Neural progenitor cell (in vitro differentiated cells): Measurements from ENCODE around the gene MAML3. TPM values are rescaled to one million over a fixed set of nuclear protein-coding genes. Genes with fewer than 3 reads are reported as not detected.

Experiments
- DNase-seq: peaks from one replicate; pipeline ENCODE4 v3.0.0-alpha.2; 2016; ENCODE audit warnings: low spot score
- H2AFZ ChIP-seq: fragments of 200-600 bp; sonication (generic); replicated peaks from 2 replicates; pipeline ENCODE4 v1.6.1; 2016; ENCODE audit warnings: antibody characterized with exemption
- H3F3A ChIP-seq: fragments of 200-600 bp; sonication (generic); 2 replicates; pipeline ENCODE4 v1.6.1; 2016; ENCODE audit warnings: antibody characterized with exemption, low read depth
- H3K27ac ChIP-seq: fragments of 200-600 bp; sonication (generic); 2 replicates; pipeline ENCODE4 v1.5.1; 2016; ENCODE audit warnings: mild to moderate bottlenecking
- H3K27me3 ChIP-seq: fragments of 200-600 bp; sonication (generic); 2 replicates; pipeline ENCODE4 v1.6.1; 2016; ENCODE audit warnings: mild to moderate bottlenecking, moderate library complexity
- H3K36me3 ChIP-seq: fragments of 200-600 bp; sonication (generic); 2 replicates; pipeline ENCODE4 v1.5.1; 2016
- H3K4me1 ChIP-seq: fragments of 200-600 bp; sonication (generic); 2 replicates; pipeline ENCODE4 v1.6.1; 2016; ENCODE audit warnings: mixed run types
- H3K4me2 ChIP-seq: fragments of 200-600 bp; sonication (generic); 2 replicates; pipeline ENCODE4 v1.6.1; 2016
- H3K4me3 ChIP-seq: fragments of 200-600 bp; sonication (generic); 2 replicates; pipeline ENCODE4 v1.5.1; 2016
- H3K79me2 ChIP-seq: fragments of 200-600 bp; sonication (generic); 2 replicates; pipeline ENCODE4 v1.6.1; 2016; ENCODE audit warnings: low read depth
- H3K9ac ChIP-seq: fragments of 200-600 bp; sonication (generic); 2 replicates; pipeline ENCODE4 v1.6.1; 2016
- H3K9me3 ChIP-seq: fragments of 200-600 bp; sonication (generic); 2 replicates; pipeline ENCODE4 v1.5.1; 2016; ENCODE audit warnings: low read depth
- H4K20me1 ChIP-seq: fragments of 200-600 bp; sonication (generic); 2 replicates; pipeline ENCODE4 v1.6.1; 2016; ENCODE audit warnings: low read depth
- H3K27ac Mint-ChIP-seq: 3 replicates; pipeline ENCODE4 v1.8.0; 2021; ENCODE audit warnings: mixed read lengths
- H3K27me3 Mint-ChIP-seq: 2 replicates; pipeline ENCODE4 v1.8.0; 2022; ENCODE audit warnings: low read depth, mild to moderate bottlenecking, inconsistent platforms, moderate library complexity, mixed read lengths; ENCODE audit not compliant: insufficient read depth
- H3K36me3 Mint-ChIP-seq: 3 replicates; pipeline ENCODE4 v1.8.0; 2021; ENCODE audit warnings: mixed read lengths
- H3K4me1 Mint-ChIP-seq: 3 replicates; pipeline ENCODE4 v1.8.0; 2021; ENCODE audit warnings: mixed read lengths
- H3K4me3 Mint-ChIP-seq: 3 replicates; pipeline ENCODE4 v1.8.0; 2021; ENCODE audit warnings: mild to moderate bottlenecking, moderate library complexity, mixed read lengths
- H3K9me3 Mint-ChIP-seq: 3 replicates; pipeline ENCODE4 v1.8.0; 2020; ENCODE audit warnings: mixed read lengths
- CTCF ChIP-seq: fragments of 200-600 bp; sonication (generic); IDR thresholded peaks from 2 replicates; pipeline ENCODE4 v1.5.1; 2017; ENCODE audit warnings: antibody characterized with exemption, mild to moderate bottlenecking
- EZH2 ChIP-seq: fragments of 200-600 bp; sonication (generic); IDR thresholded peaks from 2 replicates; pipeline ENCODE4 v1.6.1; 2017; ENCODE audit warnings: antibody characterized with exemption, mild to moderate bottlenecking, moderate library complexity
- EZH2phosphoT487 ChIP-seq: fragments of 200-600 bp; sonication (generic); IDR thresholded peaks from 2 replicates; pipeline ENCODE4 v1.6.1; 2017; ENCODE audit warnings: antibody characterized with exemption
- total RNA-seq: library from RNA; depleted of rRNA; stranded (reverse); fragments of >200 nt; gene quantifications from 2 replicates; pipeline ENCODE4 v1.2.3, GENCODE V29; 2015; ENCODE audit warnings: low replicate concordance

MAML3 gene
- total RNA-seq, 1 donor from 2014 or later: 14.4 TPM

DNA sequence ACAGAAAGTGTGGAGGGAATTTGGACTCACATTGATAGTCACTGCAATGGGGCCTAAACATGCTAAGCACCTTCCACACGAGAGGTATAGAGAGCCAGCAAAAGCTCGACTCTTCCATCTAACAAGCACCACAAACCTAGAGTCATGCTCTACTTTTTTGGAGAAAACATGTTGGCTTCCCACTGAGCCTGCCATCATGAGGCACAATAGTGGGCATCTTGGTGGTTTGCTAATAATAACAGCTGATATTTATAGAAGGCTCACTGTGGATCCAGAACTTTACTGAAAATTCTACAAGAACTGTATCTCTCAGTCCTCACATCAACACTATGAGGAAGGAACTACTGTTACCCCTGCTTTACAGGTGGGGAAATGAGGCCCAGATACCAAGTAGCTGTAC, 26.6 kb downstream of the MAML3 start:
- Histone ChIP-seq H3K36me3 (no peaks in the 10 kb centered on the region), H3K4me2 (no peak overlapping the region), H4K20me1 (peaks cover 9% of the 10 kb centered on the region), H3K9me3 (no peaks in the 10 kb centered on the region), H3K4me1 (peaks cover 3% of the 10 kb centered on the region), H2AFZ (no peak overlapping the region), H3K4me3 (no peak overlapping the region), H3K27me3 (no peaks in the 10 kb centered on the region), H3K9ac (no peak overlapping the region), H3F3A (no peaks in the 10 kb centered on the region), H3K79me2 (no peaks in the 10 kb centered on the region), H3K27ac (no peak overlapping the region)
- no peak for DNase-seq
- Mint-ChIP-seq H3K36me3 (peaks cover 2% of the 10 kb centered on the region), H3K4me1 (no peaks in the 10 kb centered on the region), H3K27me3 (peaks cover 4% of the 10 kb centered on the region), H3K27ac (no peak overlapping the region), H3K4me3 (no peak overlapping the region), H3K9me3 (peaks cover 5% of the 10 kb centered on the region)
- TF ChIP-seq EZH2phosphoT487 (no peak), EZH2 (no peak), CTCF (no peak)

GRCh38 chr4:140126261-140126660, 27.7 kb downstream of the MAML3 start:
- Mint-ChIP-seq H3K36me3 (peaks cover 5% of the 10 kb centered on the region), H3K4me3 (no peak overlapping the region), H3K27ac (no peak overlapping the region), H3K9me3 (peaks cover 8% of the 10 kb centered on the region), H3K4me1 (no peaks in the 10 kb centered on the region), H3K27me3 (no peaks in the 10 kb centered on the region)
- peaks cover 3% of the 10 kb centered on the region for H3K4me1 ChIP-seq
- no peaks in the 10 kb centered on the region for H3K79me2 ChIP-seq
- no peak for DNase-seq
- no peak for TF ChIP-seq EZH2
- no peak overlapping the region for H2AFZ ChIP-seq
- peaks cover 9% of the 10 kb centered on the region for H4K20me1 ChIP-seq
- no peak overlapping the region for H3K9ac ChIP-seq
- H3K27ac ChIP-seq: no peak overlapping the region
- H3K4me2 ChIP-seq: no peak overlapping the region
- H3F3A ChIP-seq: no peaks in the 10 kb centered on the region
- no peaks in the 10 kb centered on the region for H3K9me3 ChIP-seq
- no peaks in the 10 kb centered on the region for H3K36me3 ChIP-seq
- H3K4me3 ChIP-seq: no peak overlapping the region
- H3K27me3 ChIP-seq: no peaks in the 10 kb centered on the region

DNA sequence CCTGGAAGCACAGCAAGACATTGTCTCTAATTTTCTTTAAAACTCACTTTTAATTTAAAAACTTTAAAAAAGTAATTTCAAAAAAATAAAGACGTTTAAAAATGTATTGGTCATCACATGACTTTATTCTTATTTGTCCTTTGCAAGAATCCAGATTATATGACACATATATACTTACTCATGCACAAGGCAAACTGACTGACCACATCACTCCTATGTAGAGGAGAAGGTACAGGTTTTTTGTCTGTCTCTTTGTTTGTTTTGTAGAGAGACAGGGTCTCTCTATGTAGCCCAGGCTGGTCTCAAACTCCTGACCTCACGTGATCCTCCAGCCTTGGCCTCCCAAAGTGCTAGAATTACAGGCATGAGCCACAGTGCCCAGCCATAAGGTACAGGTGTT, 28.6 kb downstream of the MAML3 start:
- H3K27ac ChIP-seq: no peak overlapping the region
- H3K4me3 Mint-ChIP-seq: no peak overlapping the region
- peaks cover 3% of the 10 kb centered on the region for H3K4me1 ChIP-seq
- H3K9me3 Mint-ChIP-seq: peaks cover 8% of the 10 kb centered on the region
- H3K79me2 ChIP-seq: no peaks in the 10 kb centered on the region
- no peak overlapping the region for H3K9ac ChIP-seq
- peaks cover 9% of the 10 kb centered on the region for H4K20me1 ChIP-seq
- H3K4me1 Mint-ChIP-seq: no peaks in the 10 kb centered on the region
- H3K27me3 ChIP-seq: no peaks in the 10 kb centered on the region
- TF ChIP-seq CTCF (no peak), EZH2phosphoT487 (no peak), EZH2 (no peak)
- H3K36me3 ChIP-seq: no peaks in the 10 kb centered on the region
- H3F3A ChIP-seq: no peaks in the 10 kb centered on the region
- no peak overlapping the region for H3K4me3 ChIP-seq
- H3K27me3 Mint-ChIP-seq: no peaks in the 10 kb centered on the region
- DNase-seq: no peak
- no peak overlapping the region for H2AFZ ChIP-seq
- no peak overlapping the region for H3K4me2 ChIP-seq
- no peaks in the 10 kb centered on the region for H3K9me3 ChIP-seq
- H3K27ac Mint-ChIP-seq: no peak overlapping the region
- H3K36me3 Mint-ChIP-seq: peaks cover 6% of the 10 kb centered on the region

DNA sequence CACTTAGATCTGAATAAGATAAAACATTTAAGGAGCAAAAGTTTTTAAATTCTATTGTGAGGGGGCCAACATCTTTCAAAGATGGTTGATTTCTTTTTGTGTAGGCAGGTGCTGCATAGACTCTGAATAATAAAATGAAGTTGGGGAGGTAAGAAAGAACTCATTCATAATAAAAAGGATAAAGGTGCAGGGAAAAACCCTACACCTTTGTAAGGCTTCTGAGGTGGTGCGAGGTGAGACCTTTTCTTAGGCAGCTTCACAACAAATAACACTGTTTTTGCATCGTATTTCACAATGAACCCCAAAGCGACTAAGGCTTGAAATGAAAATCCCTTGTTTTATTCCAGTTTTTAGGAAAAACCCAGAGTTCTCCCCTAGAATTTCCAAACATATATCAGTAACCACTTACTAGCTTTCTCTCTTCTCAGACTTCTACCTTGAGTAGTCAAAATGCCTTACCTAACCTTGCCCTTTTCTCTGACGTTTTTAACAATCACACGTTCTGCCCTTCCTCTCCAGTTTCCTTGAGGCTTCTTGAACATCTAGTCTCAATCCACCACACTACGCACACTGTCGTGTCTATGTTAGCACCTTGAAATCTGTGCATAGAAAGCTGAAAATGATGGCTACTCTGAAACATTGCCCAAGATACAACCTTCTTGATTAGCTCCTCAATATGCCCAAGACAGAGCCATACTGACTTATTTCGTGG, 30.2 kb downstream of the MAML3 start:
- Histone ChIP-seq H3K4me1 (peaks cover 3% of the 10 kb centered on the region), H3K79me2 (no peaks in the 10 kb centered on the region), H3K9ac (no peak overlapping the region), H3F3A (no peaks in the 10 kb centered on the region), H3K4me3 (no peak overlapping the region), H3K36me3 (no peaks in the 10 kb centered on the region), H4K20me1 (peaks cover 9% of the 10 kb centered on the region), H3K27me3 (no peaks in the 10 kb centered on the region), H3K9me3 (no peaks in the 10 kb centered on the region), H3K4me2 (no peak overlapping the region), H3K27ac (no peak overlapping the region), H2AFZ (no peak overlapping the region)
- Mint-ChIP-seq H3K4me3 (no peak overlapping the region), H3K27ac (no peak overlapping the region), H3K36me3 (peaks cover 8% of the 10 kb centered on the region), H3K27me3 (peaks cover under 1% of the 10 kb centered on the region), H3K4me1 (no peaks in the 10 kb centered on the region), H3K9me3 (peaks cover 8% of the 10 kb centered on the region)
- DNase-seq: no peak
- no peak for TF ChIP-seq EZH2
- TF ChIP-seq EZH2phosphoT487: no peak
- TF ChIP-seq CTCF: no peak
